Right atrium auricular region (tissue), 2 donors: ENCODE results near the gene PAX5. TPM values are rescaled to one million over a fixed set of nuclear protein-coding genes. Genes with fewer than 3 reads are reported as not detected.

ENCODE experiments used
- DNase-seq: peaks from one replicate; pipeline ENCODE4 v3.0.0-alpha.2; 2019; ENCODE audit warnings: low spot score
- H3K27ac ChIP-seq, 2 donors: fragments of 200-600 bp; sonication (generic); 1 replicate in 1 of 2; 2 replicates in 1 of 2; pipeline ENCODE4 v1.5.1; 2016 to 2019
- H3K27me3 ChIP-seq, 2 donors: fragments of 200-600 bp; sonication (generic); one replicate each; pipeline versions ENCODE4 v1.5.1 to v1.6.0; 2017 to 2019
- H3K36me3 ChIP-seq: fragments of 200-600 bp; sonication (generic); one replicate; pipeline ENCODE4 v1.5.1; 2016
- H3K4me1 ChIP-seq, 2 donors: fragments of 200-600 bp; sonication (generic); one replicate each; pipeline versions ENCODE4 v1.5.1 to v1.6.0; 2017 to 2019
- H3K4me3 ChIP-seq, 2 donors: fragments of 200-600 bp; sonication (generic); 1 replicate in 1 of 2; 2 replicates in 1 of 2; pipeline ENCODE4 v1.5.1; 2017 to 2019; ENCODE audit warnings: mild to moderate bottlenecking in 1 of 2, moderate library complexity in 1 of 2
- H3K9me3 ChIP-seq, 2 donors: fragments of 200-600 bp; sonication (generic); one replicate each; pipeline ENCODE4 v1.5.1; 2019
- CTCF ChIP-seq, 2 donors: fragments of 200-600 bp; sonication (generic); IDR thresholded peaks; one replicate each; pipeline ENCODE4 v1.5.1; 2019; ENCODE audit warnings: antibody characterized with exemption in 2 of 2
- total RNA-seq, 2 donors: library from RNA; depleted of rRNA; stranded (reverse); fragments of >200 nt; gene quantifications; one replicate each; pipeline ENCODE4 v1.1.0, GENCODE V29; 2016

PAX5 gene
- total RNA-seq, 2 donors from 2014 or later: 0.59 TPM; not detected in 1

GRCh38 chr9:36985769-36986467, 48.1 kb downstream of the PAX5 start:
- peak overlapping the region in 1 of 2 donors; percentile 28 for H3K4me3 ChIP-seq
- no peak for DNase-seq
- no peaks in the 10 kb centered on the region for H3K36me3 ChIP-seq
- TF ChIP-seq CTCF (IDR thresholded peaks at IDR 0.05): no peak
- H3K27ac ChIP-seq: no peak overlapping the region
- peaks cover 0 to 11% of the 10 kb centered on the region in 2 donors for H3K4me1 ChIP-seq
- peaks cover 4 to 17% of the 10 kb centered on the region in 2 donors for H3K27me3 ChIP-seq
- peaks cover 0 to 2% of the 10 kb centered on the region in 2 donors for H3K9me3 ChIP-seq

DNA sequence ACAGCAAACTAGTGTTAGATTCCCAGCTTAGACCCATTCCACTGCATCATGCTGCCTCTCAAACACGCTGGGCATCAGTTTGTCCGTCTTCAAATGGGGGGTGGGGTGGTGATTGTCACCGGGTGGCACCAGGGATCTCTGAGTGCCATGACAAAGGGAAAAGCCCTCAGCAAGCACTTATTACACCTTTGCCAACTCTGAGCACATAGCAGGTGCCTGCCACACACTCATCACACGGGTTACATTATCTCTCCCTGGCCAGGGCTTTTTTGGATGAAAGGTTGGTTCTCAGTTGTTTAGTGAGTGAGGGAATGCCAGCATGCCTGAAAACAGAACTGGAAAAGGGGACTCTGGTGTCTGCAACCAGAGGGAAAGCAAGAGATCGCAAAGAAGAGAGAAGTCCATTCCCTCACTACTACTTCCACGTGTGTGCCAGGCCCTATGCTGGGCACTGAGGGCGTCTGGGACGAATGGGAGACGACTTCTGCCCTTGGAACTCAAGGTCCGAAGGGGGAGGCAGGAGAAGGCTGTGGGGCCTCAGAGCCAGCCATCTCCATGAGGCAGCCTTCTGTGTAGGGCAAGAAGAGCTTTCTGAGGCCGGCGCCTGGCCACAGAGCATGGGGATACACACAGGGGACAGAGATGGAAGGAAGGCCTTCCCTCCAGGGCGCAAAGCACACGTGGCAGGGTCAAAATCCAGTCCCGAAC, 48.9 kb downstream of the PAX5 start:
- Histone ChIP-seq H3K27ac (no peak overlapping the region), H3K4me1 (peaks cover 0 to 11% of the 10 kb centered on the region in 2 donors), H3K9me3 (no peaks in the 10 kb centered on the region), H3K36me3 (no peaks in the 10 kb centered on the region), H3K4me3 (no peak overlapping the region), H3K27me3 (peaks cover 4 to 17% of the 10 kb centered on the region in 2 donors)
- TF ChIP-seq CTCF (IDR thresholded peaks at IDR 0.05): no peak
- no peak for DNase-seq

DNA sequence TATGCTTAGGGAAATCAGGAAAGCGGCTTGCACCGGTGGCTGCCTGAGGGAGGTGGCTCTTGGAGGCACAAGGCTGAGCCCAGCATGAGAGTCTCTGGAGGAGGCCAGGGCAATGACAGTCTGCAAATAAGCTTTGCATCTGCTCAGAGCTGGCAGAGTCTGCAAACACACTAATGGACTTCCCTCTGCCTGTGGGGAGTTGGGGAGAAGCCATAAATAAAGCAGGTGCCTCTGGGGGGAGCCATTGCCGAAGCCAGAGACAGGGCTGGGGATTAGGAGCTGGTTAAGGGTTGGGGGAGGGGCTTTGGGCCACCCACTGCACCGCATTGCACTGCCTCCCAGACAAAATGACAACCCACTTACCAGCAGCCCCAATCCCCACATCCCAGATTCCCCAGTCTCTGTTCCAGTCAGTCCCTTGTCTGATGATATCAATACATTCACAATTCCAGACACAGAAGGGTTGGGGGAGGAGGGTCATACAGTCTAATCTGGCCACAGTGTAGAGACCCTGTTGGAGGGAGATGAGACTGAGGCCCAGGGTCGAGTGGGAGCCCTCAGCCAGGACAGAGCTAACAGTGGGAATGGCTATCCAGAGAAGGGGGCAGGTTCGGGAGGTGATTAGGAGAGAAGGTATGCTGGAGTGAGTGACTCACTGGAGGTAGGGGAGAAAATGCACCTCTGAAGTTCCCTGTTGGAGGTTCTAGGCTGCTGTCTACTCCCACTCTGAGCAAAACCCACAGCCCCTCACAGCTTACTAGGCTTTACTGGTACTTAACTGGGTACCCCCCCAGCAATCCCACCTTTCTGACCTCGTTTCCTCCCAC, 53.7 kb downstream of the PAX5 start:
- Histone ChIP-seq H3K9me3 (no peaks in the 10 kb centered on the region), H3K36me3 (no peaks in the 10 kb centered on the region), H3K4me3 (no peak overlapping the region), H3K27ac (no peak overlapping the region), H3K4me1 (no peaks in the 10 kb centered on the region), H3K27me3 (peaks cover 0 to 6% of the 10 kb centered on the region in 2 donors)
- TF ChIP-seq CTCF (IDR thresholded peaks at IDR 0.05): no peak
- no peak for DNase-seq

DNA sequence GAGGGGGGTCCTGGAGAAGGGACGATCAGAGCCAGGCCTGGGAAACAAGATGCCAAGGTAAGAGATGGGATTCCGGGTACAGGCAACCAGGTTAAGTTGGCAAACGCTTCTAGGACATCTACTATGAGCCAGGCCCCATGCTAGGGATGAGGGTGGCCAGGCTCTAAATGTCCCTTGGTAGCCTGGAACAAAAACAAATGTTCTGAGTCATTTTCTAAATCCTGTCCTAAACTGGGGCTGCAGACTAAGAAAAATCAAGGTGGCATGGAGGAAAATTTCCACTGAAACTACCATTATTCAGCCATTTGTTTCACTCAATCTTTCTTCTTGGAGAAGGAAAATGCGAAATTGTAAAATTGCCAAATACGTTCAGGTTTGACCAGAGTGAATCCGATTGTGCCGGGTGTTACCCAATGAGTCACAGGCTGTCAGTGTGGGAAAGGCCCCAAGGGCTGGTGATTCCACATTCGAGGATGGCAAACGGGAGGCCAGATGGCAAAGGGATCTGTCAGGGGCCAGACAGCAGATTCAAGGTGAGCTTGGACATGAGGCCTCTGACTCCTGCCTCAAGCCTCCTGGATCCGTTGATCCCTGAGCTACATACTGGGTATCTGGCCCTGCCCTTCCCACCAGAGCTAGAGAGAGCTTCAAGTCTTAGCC, 57.6 kb downstream of the PAX5 start:
- no peaks in the 10 kb centered on the region for H3K27me3 ChIP-seq
- no peaks in the 10 kb centered on the region for H3K4me1 ChIP-seq
- no peak overlapping the region for H3K27ac ChIP-seq
- H3K9me3 ChIP-seq: no peaks in the 10 kb centered on the region
- H3K36me3 ChIP-seq: no peaks in the 10 kb centered on the region
- DNase-seq: no peak
- no peak for TF ChIP-seq CTCF (IDR thresholded peaks at IDR 0.05)
- no peak overlapping the region for H3K4me3 ChIP-seq

- Histone ChIP-seq H3K4me3 (no peak overlapping the region), H3K9me3 (no peaks in the 10 kb centered on the region), H3K27ac (no peak overlapping the region), H3K36me3 (no peaks in the 10 kb centered on the region), H3K27me3 (no peaks in the 10 kb centered on the region), H3K4me1 (no peaks in the 10 kb centered on the region)
- TF ChIP-seq CTCF (IDR thresholded peaks at IDR 0.05): no peak
- DNase-seq: no peak
These were observed 59.3 kb downstream of the PAX5 start for GRCh38 chr9:36974731-36975130.
